Chondrocyte (in vitro differentiated cells): ENCODE data around the gene MFSD6. TPM values are rescaled to one million over a fixed set of nuclear protein-coding genes. Genes with fewer than 3 reads are reported as not detected.
A peak's percentile ranks its signal among the peaks of the same experiment; 100 is the strongest.

Experiments
- DNase-seq: peaks from one replicate; pipeline ENCODE4 v3.0.0; 2021; ENCODE audit warnings: mixed read lengths, low spot score
- H3K27ac Mint-ChIP-seq: one replicate; pipeline ENCODE4 v1.8.0; 2021; ENCODE audit warnings: mild to moderate bottlenecking, moderate library complexity, mixed read lengths; ENCODE audit not compliant: unreplicated experiment
- H3K27me3 Mint-ChIP-seq: 2 replicates; pipeline ENCODE4 v1.8.0; 2021; ENCODE audit warnings: low read depth, mixed read lengths
- H3K36me3 Mint-ChIP-seq: 2 replicates; pipeline ENCODE4 v1.8.0; 2021; ENCODE audit warnings: low read depth, mixed read lengths
- H3K4me1 Mint-ChIP-seq: 2 replicates; pipeline ENCODE4 v1.8.0; 2021; ENCODE audit warnings: low read depth, mild to moderate bottlenecking, mixed read lengths
- H3K4me3 Mint-ChIP-seq: one replicate; pipeline ENCODE4 v1.8.0; 2021; ENCODE audit warnings: mild to moderate bottlenecking, moderate library complexity, mixed read lengths; ENCODE audit not compliant: unreplicated experiment
- H3K9me3 Mint-ChIP-seq: 2 replicates; pipeline ENCODE4 v1.8.0; 2021; ENCODE audit warnings: low read depth, mixed read lengths
- CTCF ChIP-seq: fragments of 200-600 bp; sonication (generic); IDR thresholded peaks from 2 replicates; pipeline ENCODE4 v1.5.0; 2021; ENCODE audit warnings: antibody characterized with exemption, mild to moderate bottlenecking, moderate library complexity
- total RNA-seq: library from RNA; stranded (reverse); gene quantifications from 3 replicates; pipeline ENCODE4 v1.2.1, GENCODE V29; 2021

MFSD6 gene
- total RNA-seq, 1 donor from 2014 or later, result 8.4 TPM

GRCh38 chr2:190450363-190450762, 42.2 kb downstream of the MFSD6 start:
- H3K27ac Mint-ChIP-seq, result no peak overlapping the region
- DNase-seq, result no peak
- no peaks in the 10 kb centered on the region for H3K27me3 Mint-ChIP-seq
- H3K36me3 Mint-ChIP-seq, result no peaks in the 10 kb centered on the region
- no peaks in the 10 kb centered on the region for H3K9me3 Mint-ChIP-seq
- no peak overlapping the region for H3K4me3 Mint-ChIP-seq
- no peak for TF ChIP-seq CTCF
- H3K4me1 Mint-ChIP-seq, result peaks cover 19% of the 10 kb centered on the region

GRCh38 chr2:190451561-190452176, 43.5 kb downstream of the MFSD6 start:
- H3K36me3 Mint-ChIP-seq, result no peaks in the 10 kb centered on the region
- DNase-seq, result no peak

GRCh38 chr2:190452433-190452832, 44.3 kb downstream of the MFSD6 start:
- Mint-ChIP-seq H3K27ac (no peak overlapping the region), H3K4me1 (peaks cover 12% of the 10 kb centered on the region), H3K9me3 (no peaks in the 10 kb centered on the region), H3K36me3 (no peaks in the 10 kb centered on the region), H3K4me3 (no peak overlapping the region), H3K27me3 (no peaks in the 10 kb centered on the region)
- no peak for DNase-seq
- no peak for TF ChIP-seq CTCF

More at GRCh38 chr2:190451561-190452176, 43.5 kb downstream of the MFSD6 start:
- peaks cover 15% of the 10 kb centered on the region for H3K4me1 Mint-ChIP-seq
- no peaks in the 10 kb centered on the region for H3K9me3 Mint-ChIP-seq
- no peak overlapping the region for H3K4me3 Mint-ChIP-seq
- no peak for TF ChIP-seq CTCF
- no peaks in the 10 kb centered on the region for H3K27me3 Mint-ChIP-seq
- peak overlapping the region; percentile 79 for H3K27ac Mint-ChIP-seq

- Mint-ChIP-seq H3K4me1 (peaks cover 12% of the 10 kb centered on the region), H3K27me3 (no peaks in the 10 kb centered on the region), H3K4me3 (no peak overlapping the region), H3K9me3 (no peaks in the 10 kb centered on the region), H3K27ac (no peak overlapping the region), H3K36me3 (peaks cover 2% of the 10 kb centered on the region)
- DNase-seq, result no peak
- TF ChIP-seq CTCF, result no peak
Measured at GRCh38 chr2:190454795-190455194, 46.6 kb downstream of the MFSD6 start.

- no peak for DNase-seq
- TF ChIP-seq CTCF, result no peak
- no peak overlapping the region for H3K27ac Mint-ChIP-seq
- no peaks in the 10 kb centered on the region for H3K27me3 Mint-ChIP-seq
- H3K4me1 Mint-ChIP-seq, result peaks cover 12% of the 10 kb centered on the region
- H3K36me3 Mint-ChIP-seq, result peaks cover 2% of the 10 kb centered on the region
- no peak overlapping the region for H3K4me3 Mint-ChIP-seq
- H3K9me3 Mint-ChIP-seq, result no peaks in the 10 kb centered on the region
Measured at GRCh38 chr2:190455358-190456095, 47.4 kb downstream of the MFSD6 start.
